ENCODE data around the gene LRRC61.
A peak's percentile ranks its signal among the peaks of the same experiment; 100 is the strongest.
"Not testable (repeated sequence)": the region's sequence is repeated elsewhere in the genome, so short reads cannot be mapped to it uniquely, and the experiment has no call there.

The LRRC61 gene

GRCh38 chr7:150302908-150303310, 20.2 kb upstream of the LRRC61 start:
- DNase-seq; H3K9me3 Mint-ChIP-seq; ATAC-seq (replicated peaks); H3K27ac Mint-ChIP-seq; H3K36me3 Mint-ChIP-seq; H3K27me3 Mint-ChIP-seq; H3K4me1 Mint-ChIP-seq; H3K4me3 Mint-ChIP-seq: not testable (repeated sequence)

DNA sequence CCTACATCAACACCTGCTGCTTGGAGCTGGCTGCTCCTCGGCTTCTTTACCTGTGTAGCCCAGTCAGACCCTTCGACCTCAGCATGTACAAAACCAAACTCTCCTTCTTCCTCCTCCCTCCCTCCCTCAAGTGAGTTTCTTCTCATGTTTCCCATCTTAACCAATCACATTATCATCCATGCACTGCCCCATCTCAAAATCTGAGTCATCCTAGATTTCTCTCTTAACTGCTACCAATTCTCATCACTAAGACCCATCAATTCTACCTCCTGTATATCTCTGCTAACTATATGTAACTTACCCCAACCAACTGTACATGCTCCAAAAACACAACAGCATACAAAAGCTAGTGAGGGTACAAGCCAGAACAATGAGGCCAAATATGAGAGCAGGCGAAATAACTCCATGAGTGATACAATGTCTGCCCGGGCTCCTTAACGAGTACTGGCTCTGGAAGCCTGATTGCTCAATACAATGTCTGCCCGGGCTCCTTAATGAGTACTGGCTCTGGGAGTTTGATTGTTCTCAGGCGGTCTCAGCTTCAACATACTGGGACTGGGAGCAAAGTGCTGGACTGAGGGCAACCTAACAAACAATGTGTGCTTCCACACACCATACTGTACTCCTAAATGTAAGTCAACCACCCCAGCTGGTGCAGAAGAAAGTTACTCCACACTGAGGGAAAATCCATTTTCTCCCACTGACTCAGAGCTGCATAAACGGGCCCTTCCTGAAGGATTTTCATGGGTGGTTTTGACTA, 18.5 kb upstream of the LRRC61 start:
- not testable (repeated sequence) for ATAC-seq (replicated peaks); H3K36me3 Mint-ChIP-seq; H3K4me3 Mint-ChIP-seq; H3K27me3 Mint-ChIP-seq; H3K9me3 Mint-ChIP-seq; H3K4me1 Mint-ChIP-seq; DNase-seq; H3K27ac Mint-ChIP-seq

DNA sequence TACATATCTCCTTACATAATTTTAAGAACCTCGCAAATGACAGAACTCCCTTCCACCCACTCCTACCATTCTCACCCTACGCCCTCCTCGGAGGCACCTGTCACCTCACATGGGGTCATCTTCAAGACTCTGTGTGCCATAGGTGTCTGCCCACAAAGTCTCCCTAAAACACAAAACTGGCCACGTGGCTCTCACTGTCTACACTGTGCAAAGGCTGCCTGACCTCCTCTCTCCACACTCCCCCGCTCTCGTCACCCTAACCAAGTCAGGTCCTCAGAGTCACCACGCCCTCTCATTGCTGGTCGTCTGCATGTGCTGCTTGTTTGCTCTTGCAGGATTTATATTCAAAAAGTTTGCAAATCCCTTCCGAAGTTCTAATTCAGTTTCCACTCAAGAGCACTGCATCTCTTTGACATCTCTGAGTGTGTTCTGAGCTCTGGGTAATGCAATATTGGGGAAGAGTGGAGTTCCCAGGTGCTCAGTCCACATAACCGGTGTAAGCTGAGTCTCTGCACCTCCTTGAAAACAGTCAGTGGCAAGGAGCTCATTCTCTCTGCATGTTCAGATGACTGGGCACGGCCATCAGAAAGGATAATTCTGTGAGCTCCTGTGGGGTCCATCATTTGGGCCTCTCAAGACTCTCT, 17.8 kb upstream of the LRRC61 start:
- not testable (repeated sequence) for H3K36me3 Mint-ChIP-seq, H3K9me3 Mint-ChIP-seq

GRCh38 chr7:150305903-150306284, 17.3 kb upstream of the LRRC61 start:
- H3K4me1 Mint-ChIP-seq; H3K9me3 Mint-ChIP-seq; ATAC-seq (replicated peaks); DNase-seq; H3K4me3 Mint-ChIP-seq; H3K27me3 Mint-ChIP-seq; H3K36me3 Mint-ChIP-seq; H3K27ac Mint-ChIP-seq: not testable (repeated sequence)

More for the DNA sequence above, 17.8 kb upstream of the LRRC61 start:
- DNase-seq; H3K27me3 Mint-ChIP-seq; ATAC-seq (replicated peaks); H3K4me1 Mint-ChIP-seq; H3K4me3 Mint-ChIP-seq: not testable (repeated sequence)
- peak overlapping the region; percentile 15 for H3K27ac Mint-ChIP-seq

DNA sequence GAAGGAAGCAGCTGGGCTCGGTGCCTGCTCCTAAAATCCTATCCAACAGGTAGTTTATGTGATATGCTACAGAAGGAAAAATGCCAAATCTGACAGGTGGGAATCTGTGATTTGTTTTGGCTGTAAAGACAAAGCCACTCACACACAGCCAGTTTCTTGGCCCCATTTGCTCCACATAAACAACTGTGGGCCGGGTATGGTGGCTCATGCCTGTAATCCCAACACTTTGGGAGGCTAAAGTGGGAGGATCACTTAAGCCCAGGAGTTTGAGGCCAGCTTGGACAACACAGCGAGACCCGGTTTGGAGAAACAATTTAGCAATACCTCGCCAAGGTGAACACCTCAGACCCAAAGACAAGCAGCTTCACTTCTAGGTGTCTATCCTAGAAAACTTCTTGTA, 16.8 kb upstream of the LRRC61 start:
- not testable (repeated sequence) for ATAC-seq (replicated peaks)

GRCh38 chr7:150307129-150307528, 16.0 kb upstream of the LRRC61 start:
- peaks cover 0 to 3% of the 10 kb centered on the region in 2 donors for H3K9me3 Mint-ChIP-seq

More for the DNA sequence above, 16.8 kb upstream of the LRRC61 start:
- not testable (repeated sequence) for H3K4me3 Mint-ChIP-seq, H3K9me3 Mint-ChIP-seq, DNase-seq, H3K27me3 Mint-ChIP-seq, H3K4me1 Mint-ChIP-seq, H3K27ac Mint-ChIP-seq, H3K36me3 Mint-ChIP-seq

DNA sequence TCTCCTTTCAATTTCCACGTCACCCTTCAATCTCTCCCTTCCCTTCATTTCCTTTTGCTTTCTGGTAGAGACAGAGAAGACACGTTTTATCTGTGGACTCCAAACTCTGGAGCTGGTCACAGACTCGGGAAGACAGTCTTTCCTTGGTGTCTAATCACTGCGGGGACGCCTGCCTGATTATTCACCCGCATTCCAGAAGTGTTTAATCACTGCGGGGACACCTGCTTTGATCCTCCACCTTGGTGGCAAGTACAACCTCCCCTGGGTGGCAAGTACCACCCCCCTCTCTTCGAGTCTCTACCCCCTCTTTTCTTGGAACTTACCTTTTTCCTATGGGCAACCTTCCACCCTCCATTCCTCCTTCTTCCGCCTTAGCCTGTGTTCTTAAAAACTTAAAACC, 15.3 kb upstream of the LRRC61 start:
- H3K27ac Mint-ChIP-seq, result peak overlapping the region; percentile 31

More at GRCh38 chr7:150307129-150307528, 16.0 kb upstream of the LRRC61 start:
- DNase-seq (no peak), ATAC-seq (replicated peaks) (no peak)
- peaks cover 6 to 7% of the 10 kb centered on the region in 2 donors for H3K4me1 Mint-ChIP-seq
- no peak overlapping the region for H3K27ac Mint-ChIP-seq
- no peak overlapping the region for H3K4me3 Mint-ChIP-seq
- no peaks in the 10 kb centered on the region for H3K36me3 Mint-ChIP-seq
- H3K27me3 Mint-ChIP-seq, result no peaks in the 10 kb centered on the region

GRCh38 chr7:150308575-150308974, 14.6 kb upstream of the LRRC61 start:
- ATAC-seq (replicated peaks), result no peak
- Mint-ChIP-seq H3K4me1 (peaks cover 6 to 7% of the 10 kb centered on the region in 2 donors), H3K9me3 (peaks cover 0 to 3% of the 10 kb centered on the region in 2 donors), H3K27me3 (no peaks in the 10 kb centered on the region), H3K4me3 (no peak overlapping the region), H3K36me3 (no peaks in the 10 kb centered on the region), H3K27ac (no peak overlapping the region)
- DNase-seq, result no peak

More for the DNA sequence above, 15.3 kb upstream of the LRRC61 start:
- Mint-ChIP-seq H3K4me3 (no peak overlapping the region), H3K9me3 (peaks cover 0 to 3% of the 10 kb centered on the region in 2 donors), H3K36me3 (no peaks in the 10 kb centered on the region), H3K4me1 (peaks cover 6 to 7% of the 10 kb centered on the region in 2 donors), H3K27me3 (no peaks in the 10 kb centered on the region)
- DNase-seq, result no peak
- no peak for ATAC-seq (replicated peaks)

- peaks cover 0 to 3% of the 10 kb centered on the region in 2 donors for H3K9me3 Mint-ChIP-seq
- DNase-seq (no peak), ATAC-seq (replicated peaks) (no peak)
- no peaks in the 10 kb centered on the region for H3K27me3 Mint-ChIP-seq
- peaks cover 0 to 7% of the 10 kb centered on the region in 2 donors for H3K4me1 Mint-ChIP-seq
- no peak overlapping the region for H3K27ac Mint-ChIP-seq
- peaks cover 1 to 3% of the 10 kb centered on the region in 2 donors for H3K36me3 Mint-ChIP-seq
- no peak overlapping the region for H3K4me3 Mint-ChIP-seq
These were observed 12.0 kb upstream of the LRRC61 start for GRCh38 chr7:150311146-150311545.

DNA sequence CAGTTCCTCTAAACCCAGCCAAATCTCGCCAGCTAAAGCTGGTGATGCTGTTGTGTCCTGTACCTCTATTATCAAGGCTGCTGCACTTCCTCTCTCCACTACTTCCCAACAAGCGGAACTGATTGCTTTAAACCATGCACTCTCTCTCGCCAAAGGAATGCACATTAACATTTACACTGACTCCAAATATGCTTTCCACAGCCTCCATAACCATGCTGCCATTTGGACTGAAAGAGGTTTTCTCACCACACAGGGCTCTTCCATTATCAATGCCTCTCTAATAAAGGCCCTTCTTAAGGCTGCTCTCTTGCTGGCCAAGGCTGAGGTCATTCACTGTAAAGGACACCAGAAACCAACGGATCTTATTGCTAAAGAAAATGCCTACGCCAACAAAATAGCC, 11.4 kb upstream of the LRRC61 start:
- DNase-seq (no peak), ATAC-seq (replicated peaks) (no peak)
- H3K36me3 Mint-ChIP-seq, result peaks cover 1 to 3% of the 10 kb centered on the region in 2 donors
- peaks cover 0 to 7% of the 10 kb centered on the region in 2 donors for H3K4me1 Mint-ChIP-seq
- no peak overlapping the region for H3K4me3 Mint-ChIP-seq
- peaks cover 0 to 3% of the 10 kb centered on the region in 2 donors for H3K9me3 Mint-ChIP-seq
- no peak overlapping the region for H3K27ac Mint-ChIP-seq
- H3K27me3 Mint-ChIP-seq, result no peaks in the 10 kb centered on the region

DNA sequence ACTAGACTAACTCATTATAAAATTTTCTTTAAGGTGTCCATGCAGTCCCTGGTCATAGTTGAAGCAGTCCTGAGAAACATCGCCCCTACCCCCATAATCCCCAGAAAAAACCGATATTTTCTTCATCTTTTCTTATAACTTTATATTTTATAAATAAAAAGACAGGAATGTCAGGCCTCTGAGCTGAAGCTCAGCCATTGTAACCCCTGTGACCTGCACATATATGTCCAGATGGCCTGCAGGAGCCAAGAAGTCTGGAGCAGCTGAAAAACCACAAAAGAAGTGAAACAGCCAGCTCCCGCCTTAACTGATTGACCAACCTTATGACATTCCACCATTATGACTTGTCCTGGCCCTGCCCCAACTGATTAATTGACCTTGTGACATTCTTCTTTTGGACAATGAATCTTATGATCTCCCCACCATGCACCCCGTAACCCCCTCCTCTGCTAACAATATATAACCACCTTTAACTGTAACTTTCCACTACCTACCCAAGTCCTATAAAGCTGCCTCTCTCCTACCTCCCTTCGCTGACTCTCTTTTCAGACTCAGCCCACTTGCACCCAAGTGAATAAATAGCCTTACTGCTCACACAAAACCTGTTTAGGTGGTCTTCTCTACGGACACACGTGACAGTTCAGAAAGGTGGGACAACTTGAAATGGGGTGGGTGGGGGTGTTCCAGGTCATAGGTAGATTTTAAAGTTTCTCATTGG, 10.3 kb upstream of the LRRC61 start:
- not testable (repeated sequence) for H3K4me3 Mint-ChIP-seq; H3K27me3 Mint-ChIP-seq; H3K36me3 Mint-ChIP-seq; DNase-seq; H3K9me3 Mint-ChIP-seq; H3K4me1 Mint-ChIP-seq; ATAC-seq (replicated peaks); H3K27ac Mint-ChIP-seq

- Mint-ChIP-seq H3K36me3 (peaks cover 4 to 9% of the 10 kb centered on the region in 2 donors), H3K9me3 (no peaks in the 10 kb centered on the region), H3K4me1 (peaks cover 2 to 3% of the 10 kb centered on the region in 2 donors), H3K4me3 (no peak overlapping the region), H3K27me3 (no peaks in the 10 kb centered on the region), H3K27ac (no peak overlapping the region)
- DNase-seq, result no peak
- ATAC-seq (replicated peaks), result no peak
These were observed 9.8 kb upstream of the LRRC61 start for GRCh38 chr7:150313367-150313809.

DNA sequence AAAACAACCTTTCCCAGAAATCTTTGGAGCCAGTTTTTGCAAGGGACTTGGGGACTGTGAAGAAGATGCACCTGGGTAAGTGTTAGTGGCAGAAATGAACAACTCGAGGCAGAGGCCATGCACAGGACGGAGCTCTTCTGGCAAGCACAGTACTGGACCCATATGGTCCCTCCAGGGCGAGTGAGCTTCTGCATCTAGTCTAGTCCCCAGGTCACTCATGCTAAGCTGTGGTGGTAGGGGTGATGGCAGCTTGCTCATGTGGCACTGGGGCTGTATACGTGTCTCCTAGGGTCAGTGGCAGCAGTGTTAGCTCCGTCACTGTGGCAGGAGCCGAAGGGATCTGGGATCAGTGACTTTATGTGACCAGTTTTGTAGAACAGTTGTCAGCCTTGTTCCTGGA, 9.3 kb upstream of the LRRC61 start:
- H3K4me3 Mint-ChIP-seq, result no peak overlapping the region
- H3K4me1 Mint-ChIP-seq, result peaks cover 2 to 7% of the 10 kb centered on the region in 2 donors
- H3K27me3 Mint-ChIP-seq, result no peaks in the 10 kb centered on the region
- H3K27ac Mint-ChIP-seq, result no peak overlapping the region
- H3K9me3 Mint-ChIP-seq, result no peaks in the 10 kb centered on the region
- peaks cover 4 to 9% of the 10 kb centered on the region in 2 donors for H3K36me3 Mint-ChIP-seq
- DNase-seq, result no peak
- no peak for ATAC-seq (replicated peaks)

DNA sequence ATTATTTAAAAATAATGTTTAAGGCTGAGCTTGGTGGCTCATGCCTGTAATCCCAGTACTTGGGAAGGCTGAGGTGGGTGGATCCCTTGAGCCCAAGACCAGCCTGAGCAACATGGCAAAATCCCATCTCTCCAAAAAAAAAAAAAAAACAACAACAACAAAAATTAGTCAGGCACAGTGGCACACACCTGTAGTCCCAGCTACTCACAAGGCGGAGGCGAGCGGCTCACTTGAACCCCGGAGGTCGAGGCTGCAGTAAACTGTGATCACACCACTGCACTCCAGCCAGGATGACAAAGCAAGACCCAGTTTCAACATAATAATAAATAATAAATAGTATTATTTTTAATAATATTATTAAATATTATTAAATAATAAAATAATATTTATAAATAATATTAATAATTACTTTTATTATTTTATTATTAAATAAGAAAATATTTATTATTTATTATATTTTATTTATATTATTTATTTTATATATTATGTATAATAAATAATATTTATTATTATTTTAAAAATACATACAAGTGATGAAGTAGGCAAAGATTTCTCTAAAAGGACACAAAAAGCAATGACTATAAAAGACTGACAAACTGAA, 8.4 kb upstream of the LRRC61 start:
- peaks cover 2 to 14% of the 10 kb centered on the region in 2 donors for H3K4me1 Mint-ChIP-seq
- ATAC-seq (replicated peaks) (no peak), DNase-seq (no peak)
- no peaks in the 10 kb centered on the region for H3K27me3 Mint-ChIP-seq
- H3K4me3 Mint-ChIP-seq, result no peak overlapping the region
- no peaks in the 10 kb centered on the region for H3K9me3 Mint-ChIP-seq
- H3K27ac Mint-ChIP-seq, result no peak overlapping the region
- peaks cover 4 to 9% of the 10 kb centered on the region in 2 donors for H3K36me3 Mint-ChIP-seq

All from stimulated activated naive B cell treated with anti-CD40 and anti-IgM and Interleukin-4, amounts not matched to agents 10 μg/mL and 1 μg/mL and 100 μg/mL, for 72 hours (primary cell).